ENCODE data around the gene TBC1D2.

TBC1D2 gene

GRCh38 chr9:98248737-98249474, 6.5 kb downstream of the TBC1D2 start:
- Histone ChIP-seq H3K36me3 (ENCODE audit: control insufficient read depth in 2 of 2, insufficient read depth in 1 of 2, low read length in 2 of 2) (no peaks in the 10 kb centered on the region), H3K27ac (ENCODE audit: extremely low read depth, low read depth, low read length) (no peak overlapping the region), H3K4me1 (ENCODE audit: control insufficient read depth, insufficient read depth, low read length) (no peaks in the 10 kb centered on the region), H3K4me3 (ENCODE audit: low read depth, low read length) (no peak overlapping the region), H3K9me3 (ENCODE audit: control insufficient read depth, insufficient read depth, low read depth, low read length) (no peaks in the 10 kb centered on the region)
- ChIA-PET CTCF (interaction anchor here (1.4 kb wide), 1 partner anchor 14 kb away, joined by 3 read pairs; no protein-coding TSS in a partner anchor), POLR2A (interaction anchor here (0.9 kb wide), 1 partner anchor 8 kb away, joined by 12 read pairs; no protein-coding TSS in a partner anchor)
- TF ChIP-seq SALL2 (tag by site-specific recombination; IDR thresholded peaks at IDR 0.05; ENCODE audit: borderline replicate concordance) (no peak), ZBTB49 (tag by site-specific recombination; IDR thresholded peaks at IDR 0.05; ENCODE audit: low read depth) (no peak), KLF10 (tag by site-specific recombination; IDR thresholded peaks at IDR 0.05) (no peak), REPIN1 (tag by site-specific recombination; IDR thresholded peaks at IDR 0.05; ENCODE audit: low read depth) (no peak), WT1 (tag by site-specific recombination; IDR thresholded peaks at IDR 0.05) (no peak), ZNF792 (tag by site-specific recombination; IDR thresholded peaks at IDR 0.05) (no peak), RBAK (tag by site-specific recombination; IDR thresholded peaks at IDR 0.05) (no peak), ZNF449 (tag by site-specific recombination; IDR thresholded peaks at IDR 0.05) (no peak), SCRT2 (tag by site-specific recombination; IDR thresholded peaks at IDR 0.05) (peak; percentile 74), ZNF513 (tag by site-specific recombination; IDR thresholded peaks at IDR 0.05) (no peak), AEBP2 (tag by site-specific recombination; IDR thresholded peaks at IDR 0.05; ENCODE audit: borderline replicate concordance) (no peak), ZNF169 (tag by site-specific recombination; IDR thresholded peaks at IDR 0.05) (no peak), ZNF24 (tag by site-specific recombination; IDR thresholded peaks at IDR 0.05) (no peak), SP3 (tag by site-specific recombination; IDR thresholded peaks at IDR 0.05) (no peak), SP2 (tag by site-specific recombination; IDR thresholded peaks at IDR 0.05) (no peak), ZNF837 (tag by site-specific recombination; IDR thresholded peaks at IDR 0.05) (no peak), ZNF26 (tag by site-specific recombination; IDR thresholded peaks at IDR 0.05) (no peak), ATF2 (tag by site-specific recombination; IDR thresholded peaks at IDR 0.05; ENCODE audit: low read depth) (no peak), TCF7L2 (IDR thresholded peaks at IDR 0.05; ENCODE audit: borderline replicate concordance, low read depth, low read length) (peak; percentile 63; the same call in 1 of the 2 replicates), ZBTB48 (tag by site-specific recombination; IDR thresholded peaks at IDR 0.05) (no peak), ZNF791 (tag by site-specific recombination; IDR thresholded peaks at IDR 0.05) (no peak), PATZ1 (tag by site-specific recombination; IDR thresholded peaks at IDR 0.05) (no peak), MYNN (tag by site-specific recombination; IDR thresholded peaks at IDR 0.05; ENCODE audit: borderline replicate concordance) (no peak), ZNF639 (tag by site-specific recombination; IDR thresholded peaks at IDR 0.05) (no peak)
